SK-N-SH (cell line): ENCODE measurements around the gene CBX8. TPM values are rescaled to one million over a fixed set of nuclear protein-coding genes. Genes with fewer than 3 reads are reported as not detected.

Experiments used
- CTCF ChIA-PET: fragments of 300-600, 350-600 bp; formaldehyde crosslinking; extraction: SDS; loops from one replicate; lab custom pipeline; 2021; lab: Yijun Ruan, JAX
- POLR2A ChIA-PET: fragments of 350-600 bp; sonication (Branson Sonifier 250); formaldehyde crosslinking; extraction: SDS; loops from one replicate; lab custom pipeline; 2020; ENCODE audit warnings: antibody characterized with exemption, inconsistent platforms; lab: Yijun Ruan, JAX
- DNase-seq: peaks from one replicate; pipeline ENCODE4 v3.0.0; 2012
- H2AFZ ChIP-seq: fragments of 200-600 bp; sonication (generic); 2 replicates; pipeline ENCODE4 v1.8.1; 2016; ENCODE audit warnings: antibody characterized with exemption, mild to moderate bottlenecking, low read depth
- H3F3A ChIP-seq: fragments of 200-600 bp; sonication (generic); replicated peaks from 2 replicates; pipeline ENCODE3; 2016; ENCODE audit warnings: antibody characterized with exemption, mild to moderate bottlenecking; ENCODE audit not compliant: insufficient read depth
- H3K27ac ChIP-seq, 2 experiments: fragments of 200-500 bp in 1 of 2; fragments of 200-600 bp in 1 of 2; sonication (Bioruptor generic) in 1 of 2; sonication (generic), shearing (Covaris generic) in 1 of 2; 2 replicates each; pipeline versions ENCODE4 v1.5.1 to v1.6.1; 2014 to 2016; ENCODE audit warnings: low read depth in 2 of 2, inconsistent platforms in 1 of 2, low read length in 1 of 2, mild to moderate bottlenecking in 1 of 2, mixed read lengths in 1 of 2
- H3K27me3 ChIP-seq: fragments of 200-600 bp; sonication (generic), shearing (Covaris generic); 2 replicates; pipeline ENCODE4 v1.6.1; 2016; ENCODE audit warnings: mixed run types; ENCODE audit not compliant: insufficient read depth
- H3K36me3 ChIP-seq, 2 experiments: fragments of 200-500 bp in 1 of 2; fragments of 200-600 bp in 1 of 2; sonication (Bioruptor generic) in 1 of 2; sonication (generic) in 1 of 2; replicated peaks in 1 of 2; 2 replicates each; pipeline versions ENCODE3 to v1.5.1; 2014 to 2016; ENCODE audit warnings: low read length in 1 of 2, mild to moderate bottlenecking in 1 of 2; ENCODE audit not compliant: insufficient read depth in 2 of 2, control insufficient read depth in 1 of 2
- H3K4me1 ChIP-seq, 2 experiments: fragments of 200-500 bp in 1 of 2; fragments of 200-600 bp in 1 of 2; sonication (Bioruptor generic) in 1 of 2; sonication (generic), shearing (Covaris generic) in 1 of 2; 2 replicates each; pipeline versions ENCODE4 v1.5.1 to v1.6.1; 2014 to 2016; ENCODE audit warnings: low read depth in 1 of 2, low read length in 1 of 2, mixed run types in 1 of 2; ENCODE audit not compliant: insufficient read depth in 2 of 2, control insufficient read depth in 1 of 2
- H3K4me2 ChIP-seq: fragments of 200-600 bp; sonication (generic), shearing (Covaris generic); 2 replicates; pipeline ENCODE4 v1.6.1; 2017; ENCODE audit warnings: mixed run types
- H3K4me3 ChIP-seq, 2 experiments: fragments of 200-500 bp in 1 of 2; fragments of 200-600 bp in 1 of 2; sonication (Bioruptor generic) in 1 of 2; sonication (generic), shearing (Covaris generic) in 1 of 2; 2 replicates each; pipeline versions ENCODE4 v1.5.1 to v1.8.1; 2014 to 2016; ENCODE audit warnings: low read depth in 2 of 2, inconsistent platforms in 1 of 2, low read length in 1 of 2, mild to moderate bottlenecking in 1 of 2, mixed read lengths in 1 of 2, moderate library complexity in 1 of 2
- H3K79me2 ChIP-seq: fragments of 200-600 bp; sonication (generic); 2 replicates; pipeline ENCODE4 v1.8.1; 2017; ENCODE audit warnings: mild to moderate bottlenecking; ENCODE audit not compliant: insufficient read depth
- H3K9ac ChIP-seq: fragments of 200-600 bp; sonication (generic); 2 replicates; pipeline ENCODE4 v1.6.1; 2017; ENCODE audit warnings: mixed run types
- H3K9me2 ChIP-seq: fragments of 200-600 bp; sonication (generic); 2 replicates; pipeline ENCODE4 v1.6.1; 2017; ENCODE audit warnings: mixed run types
- H3K9me3 ChIP-seq: fragments of 200-600 bp; sonication (generic); 2 replicates; pipeline ENCODE4 v1.6.1; 2017; ENCODE audit warnings: mixed run types, mild to moderate bottlenecking, moderate library complexity
- H4K20me1 ChIP-seq: fragments of 200-600 bp; sonication (generic); 2 replicates; pipeline ENCODE4 v1.6.1; 2017; ENCODE audit warnings: mild to moderate bottlenecking, mixed run types; ENCODE audit not compliant: insufficient read depth
- CHD2 ChIP-seq: fragments of 150-350 bp; IDR thresholded peaks from 2 replicates; pipeline ENCODE4 v1.6.1; 2018; ENCODE audit warnings: low read length; ENCODE audit not compliant: partially characterized antibody
- EP300 ChIP-seq, 2 experiments: IDR thresholded peaks; 2 replicates each; pipeline versions ENCODE4 v1.4.0 to v1.6.1; 2012; ENCODE audit warnings: borderline replicate concordance in 1 of 2, low read depth in 1 of 2, low read length in 1 of 2
- EZH2phosphoT487 ChIP-seq: fragments of 200-600 bp; sonication (generic); IDR thresholded peaks from 2 replicates; pipeline ENCODE4 v1.6.1; 2017; ENCODE audit warnings: low read depth, mixed run types, mild to moderate bottlenecking, antibody characterized with exemption, moderate library complexity, borderline replicate concordance
- FOXM1 ChIP-seq: IDR thresholded peaks from 2 replicates; pipeline ENCODE4 v1.4.0; 2012; ENCODE audit warnings: low read depth, mild to moderate bottlenecking
- IRF3 ChIP-seq: fragments of 150-350 bp; IDR thresholded peaks from 2 replicates; pipeline ENCODE4 v1.6.1; 2016; ENCODE audit warnings: mild to moderate bottlenecking, low read depth, low read length
- JUND ChIP-seq: IDR thresholded peaks from 2 replicates; pipeline ENCODE4 v1.4.0; 2012
- MEF2A ChIP-seq: IDR thresholded peaks from 2 replicates; pipeline ENCODE4 v1.4.0; 2012; ENCODE audit warnings: low read depth, borderline replicate concordance
- NFIC ChIP-seq: IDR thresholded peaks from 2 replicates; pipeline ENCODE4 v1.4.0; 2012; ENCODE audit warnings: borderline replicate concordance
- POLR2AphosphoS5 ChIP-seq: IDR thresholded peaks from 2 replicates; pipeline ENCODE4 v1.6.1; 2012; ENCODE audit warnings: low read depth, low read length
- RAD21 ChIP-seq: IDR thresholded peaks from 2 replicates; pipeline ENCODE4 v1.6.1; 2012; ENCODE audit warnings: mild to moderate bottlenecking, low read length
- RCOR1 ChIP-seq: fragments of 150-350 bp; IDR thresholded peaks from 2 replicates; pipeline ENCODE4 v1.6.1; 2017; ENCODE audit warnings: antibody characterized with exemption, low read length
- RFX5 ChIP-seq: IDR thresholded peaks from 2 replicates; pipeline ENCODE4 v1.6.1; 2012; ENCODE audit warnings: mild to moderate bottlenecking, improper control_type of control experiment, low read length
- RXRA ChIP-seq: IDR thresholded peaks from 2 replicates; pipeline ENCODE4 v1.4.0; 2012; ENCODE audit warnings: low read depth, mild to moderate bottlenecking, borderline replicate concordance
- SIN3A ChIP-seq: IDR thresholded peaks from 2 replicates; pipeline ENCODE4 v1.6.1; 2012; ENCODE audit warnings: low read depth, mild to moderate bottlenecking, low read length, moderate library complexity, borderline replicate concordance
- SMC3 ChIP-seq: IDR thresholded peaks from 2 replicates; pipeline ENCODE4 v1.6.1; 2012; ENCODE audit warnings: low read depth, low read length, improper control_type of control experiment
- TCF12 ChIP-seq: IDR thresholded peaks from 2 replicates; pipeline ENCODE4 v1.4.0; 2012
- TEAD4 ChIP-seq: IDR thresholded peaks from 2 replicates; pipeline ENCODE4 v1.4.0; 2012; ENCODE audit warnings: mild to moderate bottlenecking, borderline replicate concordance; ENCODE audit not compliant: insufficient read depth
- YY1 ChIP-seq: IDR thresholded peaks from 2 replicates; pipeline ENCODE4 v1.4.0; 2012; ENCODE audit warnings: low read depth, mild to moderate bottlenecking
- WGBS: methylation state at CpG from one replicate; pipeline ENCODE4 v1.1.6; 2017; ENCODE audit warnings: low lambda C conversion rate; 5-methylcytosine and 5-hydroxymethylcytosine counted together
- polyA plus RNA-seq, 3 experiments: library from polyadenylated mRNA; depleted of rRNA; stranded (reverse); fragments of >200 nt; gene quantifications; 2 replicates each; pipeline ENCODE4 v1.2.3, GENCODE V29; 2012
- TF ChIP-seq, protein P1 (sequence below): IDR thresholded peaks from 2 replicates; pipeline ENCODE4; 2012
- TF ChIP-seq, protein P2 (sequence below): IDR thresholded peaks from 2 replicates; pipeline ENCODE4 v1.6.1; 2012; ENCODE audit warnings: mild to moderate bottlenecking, low read depth, low read length, moderate library complexity

CBX8 gene
- polyA plus RNA-seq, 1 of the 3 experiments (the other 2 are of a cell fraction), result 2.9 TPM

DNA sequence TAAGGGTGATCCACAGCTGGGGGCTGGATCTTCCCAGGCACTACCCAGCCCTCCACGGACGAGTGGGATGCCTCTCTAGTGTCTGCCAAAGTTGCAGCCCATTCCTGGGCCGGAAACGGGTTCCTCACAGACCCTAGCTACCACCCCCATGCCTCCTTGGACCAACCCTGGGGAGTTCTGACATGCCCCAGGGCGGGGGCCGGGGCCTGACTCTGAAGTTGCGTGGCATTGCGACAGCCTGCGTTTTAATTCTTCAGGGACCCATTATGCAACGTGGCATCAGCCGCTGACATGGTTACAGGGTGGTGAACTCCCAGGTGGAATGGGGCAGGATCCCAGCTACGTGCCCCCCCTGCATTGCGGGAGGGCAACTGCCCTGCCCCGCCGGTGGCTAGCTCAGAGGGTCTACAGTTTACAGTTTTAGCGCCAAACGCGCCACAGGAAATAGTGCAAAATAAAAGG lies 39.7 kb upstream of the CBX8 start:
- H3K9me3 ChIP-seq, result no peaks in the 10 kb centered on the region
- TF ChIP-seq YY1 (no peak), SMC3 (no peak), RCOR1 (no peak), JUND (no peak), TEAD4 (no peak), CHD2 (no peak), EZH2phosphoT487 (no peak), RXRA (no peak), NFIC (no peak), POLR2AphosphoS5 (no peak), FOXM1 (no peak), EP300 (IDR thresholded peaks at IDR 0.05; ENCODE audit: borderline replicate concordance in 1 of 2, low read depth in 1 of 2, low read length in 1 of 2) (no peak), RFX5 (no peak), MEF2A (no peak), SIN3A (no peak), TCF12 (no peak), IRF3 (no peak), RAD21 (no peak)
- TF ChIP-seq, protein P1, sequence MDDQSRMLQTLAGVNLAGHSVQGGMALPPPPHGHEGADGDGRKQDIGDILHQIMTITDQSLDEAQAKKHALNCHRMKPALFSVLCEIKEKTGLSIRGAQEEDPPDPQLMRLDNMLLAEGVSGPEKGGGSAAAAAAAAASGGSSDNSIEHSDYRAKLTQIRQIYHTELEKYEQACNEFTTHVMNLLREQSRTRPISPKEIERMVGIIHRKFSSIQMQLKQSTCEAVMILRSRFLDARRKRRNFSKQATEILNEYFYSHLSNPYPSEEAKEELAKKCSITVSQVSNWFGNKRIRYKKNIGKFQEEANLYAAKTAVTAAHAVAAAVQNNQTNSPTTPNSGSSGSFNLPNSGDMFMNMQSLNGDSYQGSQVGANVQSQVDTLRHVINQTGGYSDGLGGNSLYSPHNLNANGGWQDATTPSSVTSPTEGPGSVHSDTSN, result no peak
- TF ChIP-seq, protein P2, sequence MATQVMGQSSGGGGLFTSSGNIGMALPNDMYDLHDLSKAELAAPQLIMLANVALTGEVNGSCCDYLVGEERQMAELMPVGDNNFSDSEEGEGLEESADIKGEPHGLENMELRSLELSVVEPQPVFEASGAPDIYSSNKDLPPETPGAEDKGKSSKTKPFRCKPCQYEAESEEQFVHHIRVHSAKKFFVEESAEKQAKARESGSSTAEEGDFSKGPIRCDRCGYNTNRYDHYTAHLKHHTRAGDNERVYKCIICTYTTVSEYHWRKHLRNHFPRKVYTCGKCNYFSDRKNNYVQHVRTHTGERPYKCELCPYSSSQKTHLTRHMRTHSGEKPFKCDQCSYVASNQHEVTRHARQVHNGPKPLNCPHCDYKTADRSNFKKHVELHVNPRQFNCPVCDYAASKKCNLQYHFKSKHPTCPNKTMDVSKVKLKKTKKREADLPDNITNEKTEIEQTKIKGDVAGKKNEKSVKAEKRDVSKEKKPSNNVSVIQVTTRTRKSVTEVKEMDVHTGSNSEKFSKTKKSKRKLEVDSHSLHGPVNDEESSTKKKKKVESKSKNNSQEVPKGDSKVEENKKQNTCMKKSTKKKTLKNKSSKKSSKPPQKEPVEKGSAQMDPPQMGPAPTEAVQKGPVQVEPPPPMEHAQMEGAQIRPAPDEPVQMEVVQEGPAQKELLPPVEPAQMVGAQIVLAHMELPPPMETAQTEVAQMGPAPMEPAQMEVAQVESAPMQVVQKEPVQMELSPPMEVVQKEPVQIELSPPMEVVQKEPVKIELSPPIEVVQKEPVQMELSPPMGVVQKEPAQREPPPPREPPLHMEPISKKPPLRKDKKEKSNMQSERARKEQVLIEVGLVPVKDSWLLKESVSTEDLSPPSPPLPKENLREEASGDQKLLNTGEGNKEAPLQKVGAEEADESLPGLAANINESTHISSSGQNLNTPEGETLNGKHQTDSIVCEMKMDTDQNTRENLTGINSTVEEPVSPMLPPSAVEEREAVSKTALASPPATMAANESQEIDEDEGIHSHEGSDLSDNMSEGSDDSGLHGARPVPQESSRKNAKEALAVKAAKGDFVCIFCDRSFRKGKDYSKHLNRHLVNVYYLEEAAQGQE, result no peak
- no peak overlapping the region for H2AFZ ChIP-seq
- H3K4me2 ChIP-seq, result peak overlapping the region; percentile 86; the same call in 1 of the 2 replicates
- CTCF ChIA-PET, result interaction anchor here (1.1 to 4.8 kb wide), 15 partner anchors 8 to 246 kb away, joined by 3 to 62 read pairs (median 6); no protein-coding TSS in a partner anchor
- peaks cover 15 to 28% of the 10 kb centered on the region in 2 experiments for H3K36me3 ChIP-seq
- DNase-seq, result no peak
- H3K27ac ChIP-seq, result no peak overlapping the region
- H3K79me2 ChIP-seq, result peaks cover 36% of the 10 kb centered on the region
- no peak overlapping the region for H3K9ac ChIP-seq
- 74% methylated on average over 10 of the region's 18 CpGs for WGBS
- POLR2A ChIA-PET, result interaction anchor here (0.9 to 1.4 kb wide), 2 partner anchors 26 to 40 kb away, joined by 4 to 7 read pairs; partner anchors contain the start of gene CBX8
- H3K27me3 ChIP-seq, result peaks cover 19% of the 10 kb centered on the region
- H3K9me2 ChIP-seq, result no peaks in the 10 kb centered on the region
- no peak overlapping the region for H3K4me3 ChIP-seq
- peaks cover 22 to 51% of the 10 kb centered on the region in 2 experiments for H3K4me1 ChIP-seq
- peaks cover 46% of the 10 kb centered on the region for H4K20me1 ChIP-seq
- peaks cover 26% of the 10 kb centered on the region for H3F3A ChIP-seq
